ENCODE data around the gene NEAT1. TPM values are rescaled to one million over a fixed set of nuclear protein-coding genes. Genes with fewer than 3 reads are reported as not detected.
A peak's percentile ranks its signal among the peaks of the same experiment; 100 is the strongest.

The NEAT1 gene
- total RNA-seq, 2 donors from 2014 or later = 823 to 2,912 TPM

- Mint-ChIP-seq H3K4me3 (peak overlapping the region; percentile 99), H3K27ac (peak overlapping the region; percentile 100), H3K36me3 (ENCODE audit: low read depth) (peaks cover 100% of the 10 kb centered on the region), H3K4me1 (peaks cover 69% of the 10 kb centered on the region), H3K27me3 (no peaks in the 10 kb centered on the region), H3K9me3 (no peaks in the 10 kb centered on the region)
- ATAC-seq (replicated peaks) = no peak
Measured at GRCh38 chr11:65429724-65430405, 7.3 kb downstream of the NEAT1 start.

- Mint-ChIP-seq H3K9me3 (no peaks in the 10 kb centered on the region), H3K27me3 (no peaks in the 10 kb centered on the region), H3K4me1 (peaks cover 70% of the 10 kb centered on the region), H3K36me3 (ENCODE audit: low read depth) (peaks cover 100% of the 10 kb centered on the region), H3K4me3 (peak overlapping the region; percentile 99), H3K27ac (peak overlapping the region; percentile 100)
- no peak for ATAC-seq (replicated peaks)
Measured at GRCh38 chr11:65430406-65431217, 8.0 kb downstream of the NEAT1 start.

- Mint-ChIP-seq H3K4me3 (peak overlapping the region; percentile 99), H3K27me3 (no peaks in the 10 kb centered on the region), H3K36me3 (ENCODE audit: low read depth) (peaks cover 100% of the 10 kb centered on the region), H3K4me1 (peaks cover 72% of the 10 kb centered on the region), H3K27ac (peak overlapping the region; percentile 100), H3K9me3 (no peaks in the 10 kb centered on the region)
- ATAC-seq (replicated peaks) = peak; percentile 7
Measured at GRCh38 chr11:65431451-65432099, 9.0 kb downstream of the NEAT1 start.

DNA sequence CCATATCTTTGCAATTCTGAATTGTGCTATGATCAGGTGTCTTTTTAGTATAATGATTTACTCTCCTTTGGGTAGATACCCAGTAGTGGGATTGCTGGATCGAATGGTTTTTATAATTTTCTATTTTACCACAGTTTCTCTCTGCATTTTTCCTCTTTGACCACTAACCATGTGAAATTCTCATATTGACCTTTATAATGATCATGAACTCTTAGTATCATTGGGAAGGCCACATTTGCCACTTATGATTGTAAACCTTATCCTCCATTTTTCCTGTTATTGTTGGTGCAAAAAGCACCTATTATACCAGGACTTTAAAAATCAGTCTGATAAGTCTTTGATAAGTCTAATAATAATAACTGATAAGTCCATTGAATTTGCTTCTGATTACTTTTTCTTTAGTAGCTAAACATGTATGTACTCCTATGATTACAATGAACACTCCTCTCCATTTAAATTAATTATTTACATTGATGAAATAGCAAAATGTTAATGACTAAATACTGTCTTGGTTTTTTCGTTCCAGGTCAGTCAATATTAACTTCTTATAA is 9.6 kb downstream of the NEAT1 start:
- Mint-ChIP-seq H3K27ac (peak overlapping the region; percentile 100), H3K9me3 (no peaks in the 10 kb centered on the region), H3K4me1 (peaks cover 73% of the 10 kb centered on the region), H3K36me3 (ENCODE audit: low read depth) (peaks cover 100% of the 10 kb centered on the region), H3K27me3 (no peaks in the 10 kb centered on the region), H3K4me3 (peak overlapping the region; percentile 99)
- no peak for ATAC-seq (replicated peaks)

GRCh38 chr11:65432686-65433582 is 10.3 kb downstream of the NEAT1 start:
- Mint-ChIP-seq H3K27ac (peak overlapping the region; percentile 62), H3K27me3 (no peaks in the 10 kb centered on the region), H3K9me3 (no peaks in the 10 kb centered on the region), H3K36me3 (ENCODE audit: low read depth) (peaks cover 100% of the 10 kb centered on the region), H3K4me3 (peak overlapping the region; percentile 99), H3K4me1 (peaks cover 74% of the 10 kb centered on the region)
- no peak for ATAC-seq (replicated peaks)

- no peak for ATAC-seq (replicated peaks)
- H3K36me3 Mint-ChIP-seq (ENCODE audit: low read depth) = peaks cover 100% of the 10 kb centered on the region
- H3K4me3 Mint-ChIP-seq = peak overlapping the region; percentile 99
- peaks cover 73% of the 10 kb centered on the region for H3K4me1 Mint-ChIP-seq
- H3K27ac Mint-ChIP-seq = peak overlapping the region; percentile 67
- no peaks in the 10 kb centered on the region for H3K9me3 Mint-ChIP-seq
- H3K27me3 Mint-ChIP-seq = no peaks in the 10 kb centered on the region
Measured at GRCh38 chr11:65433657-65434056, 11.1 kb downstream of the NEAT1 start.

- ATAC-seq (replicated peaks) = no peak
- peak overlapping the region; percentile 99 for H3K4me3 Mint-ChIP-seq
- H3K9me3 Mint-ChIP-seq = no peaks in the 10 kb centered on the region
- H3K27me3 Mint-ChIP-seq = no peaks in the 10 kb centered on the region
- peaks cover 71% of the 10 kb centered on the region for H3K4me1 Mint-ChIP-seq
- peaks cover 100% of the 10 kb centered on the region for H3K36me3 Mint-ChIP-seq (ENCODE audit: low read depth)
- peak overlapping the region; percentile 67 for H3K27ac Mint-ChIP-seq
Measured at GRCh38 chr11:65434057-65434666, 11.6 kb downstream of the NEAT1 start.

- H3K27me3 Mint-ChIP-seq = no peaks in the 10 kb centered on the region
- H3K36me3 Mint-ChIP-seq (ENCODE audit: low read depth) = peaks cover 100% of the 10 kb centered on the region
- peak overlapping the region; percentile 99 for H3K4me3 Mint-ChIP-seq
- peak overlapping the region; percentile 67 for H3K27ac Mint-ChIP-seq
- H3K4me1 Mint-ChIP-seq = peaks cover 69% of the 10 kb centered on the region
- ATAC-seq (replicated peaks) = no peak
- no peaks in the 10 kb centered on the region for H3K9me3 Mint-ChIP-seq
Measured at GRCh38 chr11:65434667-65435410, 12.2 kb downstream of the NEAT1 start.

DNA sequence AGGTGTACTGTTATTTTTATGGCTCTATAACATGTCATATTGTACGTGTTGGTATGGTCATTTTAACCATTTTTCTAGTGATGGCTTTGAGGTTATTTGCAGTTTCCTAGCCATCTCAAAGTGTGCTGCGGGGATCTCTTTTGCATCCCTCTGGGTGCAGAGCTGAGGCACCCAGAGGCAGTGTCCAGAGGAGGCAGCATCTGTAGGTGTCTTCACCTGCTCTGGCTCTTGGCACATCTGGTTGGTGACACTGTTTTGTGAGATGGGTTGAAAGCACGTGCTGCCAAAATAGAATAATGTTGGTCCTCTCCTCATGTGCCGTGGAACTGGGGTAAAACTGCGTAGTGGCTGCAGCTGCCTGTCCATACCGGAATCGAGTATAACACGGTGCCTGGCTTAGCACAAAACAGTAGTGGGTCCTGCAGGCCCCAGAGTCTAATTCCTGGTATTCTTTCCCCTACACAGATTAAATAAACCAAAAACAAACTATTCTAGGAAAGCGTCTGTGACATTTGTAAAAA is 12.9 kb downstream of the NEAT1 start:
- peaks cover 100% of the 10 kb centered on the region for H3K36me3 Mint-ChIP-seq (ENCODE audit: low read depth)
- ATAC-seq (replicated peaks) = no peak
- H3K27me3 Mint-ChIP-seq = no peaks in the 10 kb centered on the region
- peaks cover 63% of the 10 kb centered on the region for H3K4me1 Mint-ChIP-seq
- peak overlapping the region; percentile 67 for H3K27ac Mint-ChIP-seq
- H3K9me3 Mint-ChIP-seq = no peaks in the 10 kb centered on the region
- peak overlapping the region; percentile 99 for H3K4me3 Mint-ChIP-seq

GRCh38 chr11:65435981-65436411 is 13.4 kb downstream of the NEAT1 start:
- H3K9me3 Mint-ChIP-seq = no peaks in the 10 kb centered on the region
- ATAC-seq (replicated peaks) = peak; percentile 19
- H3K4me1 Mint-ChIP-seq = peaks cover 63% of the 10 kb centered on the region
- no peaks in the 10 kb centered on the region for H3K27me3 Mint-ChIP-seq
- peaks cover 100% of the 10 kb centered on the region for H3K36me3 Mint-ChIP-seq (ENCODE audit: low read depth)
- peak overlapping the region; percentile 67 for H3K27ac Mint-ChIP-seq
- H3K4me3 Mint-ChIP-seq = peak overlapping the region; percentile 99

DNA sequence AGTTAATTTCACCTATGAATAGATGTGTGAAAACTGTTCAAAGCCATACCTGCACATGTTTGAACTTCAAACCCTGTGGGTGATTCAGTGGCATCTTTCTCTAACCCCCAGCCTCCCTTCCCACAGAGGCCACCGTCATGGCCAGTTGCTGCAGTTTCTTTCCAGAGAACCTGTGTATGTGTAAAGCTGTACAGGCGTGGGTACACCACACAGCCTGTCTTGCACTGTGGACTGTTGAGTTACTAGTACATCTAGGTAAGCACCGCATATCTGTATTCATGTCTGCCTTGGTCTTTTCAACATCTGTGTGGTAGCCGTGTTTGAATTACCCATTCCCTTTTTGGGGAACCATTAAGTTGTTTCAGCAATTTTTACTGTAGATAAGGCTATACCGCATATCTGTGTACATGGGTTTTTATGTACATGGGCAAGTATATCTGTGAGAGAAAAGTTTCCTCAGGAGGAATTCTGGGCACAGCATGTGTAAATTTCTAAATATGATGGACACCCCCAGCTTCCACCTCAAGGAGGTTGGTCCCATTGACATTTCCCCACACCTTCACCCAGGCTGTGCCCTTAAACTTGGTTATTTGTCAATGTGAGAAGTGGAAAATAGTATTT is 13.9 kb downstream of the NEAT1 start:
- ATAC-seq (replicated peaks) = peak; percentile 19
- peaks cover 59% of the 10 kb centered on the region for H3K4me1 Mint-ChIP-seq
- H3K36me3 Mint-ChIP-seq (ENCODE audit: low read depth) = peaks cover 100% of the 10 kb centered on the region
- peak overlapping the region; percentile 50 for H3K27ac Mint-ChIP-seq
- H3K4me3 Mint-ChIP-seq = peak overlapping the region; percentile 99
- H3K9me3 Mint-ChIP-seq = no peaks in the 10 kb centered on the region
- H3K27me3 Mint-ChIP-seq = no peaks in the 10 kb centered on the region

- peak overlapping the region; percentile 99 for H3K4me3 Mint-ChIP-seq
- H3K9me3 Mint-ChIP-seq = no peaks in the 10 kb centered on the region
- no peaks in the 10 kb centered on the region for H3K27me3 Mint-ChIP-seq
- peaks cover 52% of the 10 kb centered on the region for H3K4me1 Mint-ChIP-seq
- ATAC-seq (replicated peaks) = no peak
- peaks cover 100% of the 10 kb centered on the region for H3K36me3 Mint-ChIP-seq (ENCODE audit: low read depth)
- no peak overlapping the region for H3K27ac Mint-ChIP-seq
Measured at GRCh38 chr11:65437436-65438227, 15.0 kb downstream of the NEAT1 start.

Data from activated T-helper 17 cell treated with anti-CD3 and anti-CD28 coated beads, Interleukin-2, amount 50 U/mL, for 72 hours (primary cell).